ENCODE data around the gene FGF3.

The FGF3 gene

GRCh38 chr11:69818603-69819441 is at the start of gene FGF3:
TSS of gene FGF3 (minus strand) at chr11:69819416. CDS start at chr11:69818933, 483 bp downstream.
- in situ Hi-C loops (cut with HindIII; ENCODE audit: low sequenced_read_pairs) = no loop called here

- in situ Hi-C loops (cut with HindIII; ENCODE audit: low sequenced_read_pairs) = no loop called here
Observed at GRCh38 chr11:69868871-69869270, 49.7 kb upstream of the FGF3 start.

GRCh38 chr11:69868006-69868810 is 49.0 kb upstream of the FGF3 start:
- in situ Hi-C loops (cut with HindIII; ENCODE audit: low sequenced_read_pairs) = no loop called here

- in situ Hi-C loops (cut with HindIII; ENCODE audit: low sequenced_read_pairs) = no loop called here
Observed at GRCh38 chr11:69867076-69868005, 48.1 kb upstream of the FGF3 start.

GRCh38 chr11:69866648-69867047 is 47.4 kb upstream of the FGF3 start:
- in situ Hi-C loops (cut with HindIII; ENCODE audit: low sequenced_read_pairs) = no loop called here

- in situ Hi-C loops (cut with HindIII; ENCODE audit: low sequenced_read_pairs) = no loop called here
Observed at GRCh38 chr11:69865707-69866106, 46.5 kb upstream of the FGF3 start.

GRCh38 chr11:69864686-69865661 is 45.8 kb upstream of the FGF3 start:
- in situ Hi-C loops (cut with HindIII; ENCODE audit: low sequenced_read_pairs) = no loop called here

- in situ Hi-C loops (cut with HindIII; ENCODE audit: low sequenced_read_pairs) = no loop called here
Observed at GRCh38 chr11:69863544-69864200, 44.5 kb upstream of the FGF3 start.

GRCh38 chr11:69862797-69863543 is 43.8 kb upstream of the FGF3 start:
- in situ Hi-C loops (cut with HindIII; ENCODE audit: low sequenced_read_pairs) = no loop called here

- in situ Hi-C loops (cut with HindIII; ENCODE audit: low sequenced_read_pairs) = no loop called here
Observed at GRCh38 chr11:69862331-69862771, 43.1 kb upstream of the FGF3 start.

- in situ Hi-C loops (cut with HindIII; ENCODE audit: low sequenced_read_pairs) = no loop called here
Observed at GRCh38 chr11:69861901-69862300, 42.7 kb upstream of the FGF3 start.

- in situ Hi-C loops (cut with HindIII; ENCODE audit: low sequenced_read_pairs) = no loop called here
Observed at GRCh38 chr11:69860796-69861445, 41.7 kb upstream of the FGF3 start.

GRCh38 chr11:69860244-69860643 is 41.0 kb upstream of the FGF3 start:
- in situ Hi-C loops (cut with HindIII; ENCODE audit: low sequenced_read_pairs) = no loop called here

GRCh38 chr11:69859275-69859934 is 40.2 kb upstream of the FGF3 start:
- in situ Hi-C loops (cut with HindIII; ENCODE audit: low sequenced_read_pairs) = no loop called here

- in situ Hi-C loops (cut with HindIII; ENCODE audit: low sequenced_read_pairs) = no loop called here
Observed at GRCh38 chr11:69855421-69855820, 36.2 kb upstream of the FGF3 start.

- in situ Hi-C loops (cut with HindIII; ENCODE audit: low sequenced_read_pairs) = no loop called here
Observed at GRCh38 chr11:69854713-69855112, 35.5 kb upstream of the FGF3 start.

GRCh38 chr11:69852056-69852455 is 32.8 kb upstream of the FGF3 start:
- in situ Hi-C loops (cut with HindIII; ENCODE audit: low sequenced_read_pairs) = no loop called here
